ENCODE results near the gene UBE2Z.
A peak's percentile ranks its signal among the peaks of the same experiment; 100 is the strongest.

Gene UBE2Z

DNA sequence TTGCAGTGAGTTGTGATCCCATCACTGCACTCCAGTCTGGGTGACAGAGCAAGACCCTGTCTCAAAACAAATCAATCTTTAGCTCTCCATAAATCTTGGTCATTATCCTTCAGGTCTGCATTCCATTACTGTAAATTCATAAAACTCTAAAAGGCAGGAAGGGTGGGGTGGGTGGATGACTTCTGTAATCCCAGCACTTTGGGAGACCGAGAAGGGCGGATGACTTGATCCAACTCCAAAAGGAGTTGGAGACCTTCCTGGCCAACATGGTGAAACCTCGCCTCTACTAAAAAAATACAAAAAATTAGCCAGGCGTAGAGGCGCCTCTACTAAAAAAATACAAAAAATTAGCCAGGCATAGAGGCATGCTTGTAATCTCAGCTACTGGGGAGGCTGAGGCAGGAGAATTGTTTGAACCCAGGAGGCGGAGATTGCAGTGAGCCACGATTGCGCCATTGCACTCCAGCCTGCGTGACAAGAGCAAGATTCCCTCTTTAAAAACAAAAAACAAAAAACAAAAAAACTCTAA is 2.2 kb upstream of the UBE2Z start:
- H3K27ac ChIP-seq (ENCODE audit: low read length): no peak overlapping the region
- H4K20me1 ChIP-seq (ENCODE audit: insufficient read depth, low read length): peaks cover 19% of the 10 kb centered on the region
- H3K4me2 ChIP-seq (ENCODE audit: low read length): no peak overlapping the region
- H3K36me3 ChIP-seq (replicated peaks; ENCODE audit: low read depth, low read length): peaks cover 19% of the 10 kb centered on the region
- H3K79me2 ChIP-seq (ENCODE audit: low read length): peaks cover 40% of the 10 kb centered on the region
- H3K9ac ChIP-seq (ENCODE audit: low read length): no peak overlapping the region
- H3K4me1 ChIP-seq (ENCODE audit: low read length): peaks cover 21% of the 10 kb centered on the region
- no peak overlapping the region for H3K4me3 ChIP-seq (ENCODE audit: low read length)
- no peak overlapping the region for H2AFZ ChIP-seq (ENCODE audit: low read depth, low read length)
- TF ChIP-seq, protein P1, sequence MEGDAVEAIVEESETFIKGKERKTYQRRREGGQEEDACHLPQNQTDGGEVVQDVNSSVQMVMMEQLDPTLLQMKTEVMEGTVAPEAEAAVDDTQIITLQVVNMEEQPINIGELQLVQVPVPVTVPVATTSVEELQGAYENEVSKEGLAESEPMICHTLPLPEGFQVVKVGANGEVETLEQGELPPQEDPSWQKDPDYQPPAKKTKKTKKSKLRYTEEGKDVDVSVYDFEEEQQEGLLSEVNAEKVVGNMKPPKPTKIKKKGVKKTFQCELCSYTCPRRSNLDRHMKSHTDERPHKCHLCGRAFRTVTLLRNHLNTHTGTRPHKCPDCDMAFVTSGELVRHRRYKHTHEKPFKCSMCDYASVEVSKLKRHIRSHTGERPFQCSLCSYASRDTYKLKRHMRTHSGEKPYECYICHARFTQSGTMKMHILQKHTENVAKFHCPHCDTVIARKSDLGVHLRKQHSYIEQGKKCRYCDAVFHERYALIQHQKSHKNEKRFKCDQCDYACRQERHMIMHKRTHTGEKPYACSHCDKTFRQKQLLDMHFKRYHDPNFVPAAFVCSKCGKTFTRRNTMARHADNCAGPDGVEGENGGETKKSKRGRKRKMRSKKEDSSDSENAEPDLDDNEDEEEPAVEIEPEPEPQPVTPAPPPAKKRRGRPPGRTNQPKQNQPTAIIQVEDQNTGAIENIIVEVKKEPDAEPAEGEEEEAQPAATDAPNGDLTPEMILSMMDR (IDR thresholded peaks at IDR 0.05; ENCODE audit: low read depth, low read length): no peak
- TF ChIP-seq EZH2phosphoT487 (IDR thresholded peaks at IDR 0.05; ENCODE audit: low read depth): no peak
- no peaks in the 10 kb centered on the region for H3K9me3 ChIP-seq (ENCODE audit: insufficient read depth, low read length)
- no peaks in the 10 kb centered on the region for H3K27me3 ChIP-seq (ENCODE audit: low read depth, low read length)

DNA sequence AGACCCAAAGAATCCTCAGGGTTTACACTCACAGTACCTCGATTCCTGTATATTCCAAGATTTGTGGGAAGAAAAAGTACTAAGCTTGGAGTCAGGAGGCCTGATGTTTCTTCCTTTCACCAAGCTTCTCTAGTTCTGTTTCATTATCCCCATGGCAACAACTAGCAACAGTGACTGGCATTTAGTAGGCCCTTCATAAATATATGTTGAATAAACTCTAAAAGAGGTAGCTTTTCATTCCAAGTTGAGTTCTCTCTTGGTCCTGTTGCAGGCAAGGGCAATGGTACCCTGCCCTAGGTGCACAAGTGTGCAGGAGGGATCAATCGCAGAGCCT is 527 bp upstream of the UBE2Z start:
- H3K36me3 ChIP-seq (replicated peaks; ENCODE audit: low read depth, low read length): peaks cover 35% of the 10 kb centered on the region
- no peaks in the 10 kb centered on the region for H3K9me3 ChIP-seq (ENCODE audit: insufficient read depth, low read length)
- H3K4me1 ChIP-seq (ENCODE audit: low read length): peaks cover 28% of the 10 kb centered on the region
- peak overlapping the region; percentile 100 for H3K4me2 ChIP-seq (ENCODE audit: low read length)
- TF ChIP-seq, protein P1 (IDR thresholded peaks at IDR 0.05; ENCODE audit: low read depth, low read length): no peak
- no peak for TF ChIP-seq EZH2phosphoT487 (IDR thresholded peaks at IDR 0.05; ENCODE audit: low read depth)
- H3K27ac ChIP-seq (ENCODE audit: low read length): peak overlapping the region; percentile 86
- peak overlapping the region; percentile 76; the same call in 1 of the 2 replicates for H2AFZ ChIP-seq (ENCODE audit: low read depth, low read length)
- peaks cover 56% of the 10 kb centered on the region for H3K79me2 ChIP-seq (ENCODE audit: low read length)
- peak overlapping the region; percentile 96 for H3K9ac ChIP-seq (ENCODE audit: low read length)
- H3K27me3 ChIP-seq (ENCODE audit: low read depth, low read length): no peaks in the 10 kb centered on the region
- H3K4me3 ChIP-seq (ENCODE audit: low read length): peak overlapping the region; percentile 99
- peaks cover 22% of the 10 kb centered on the region for H4K20me1 ChIP-seq (ENCODE audit: insufficient read depth, low read length)

DNA sequence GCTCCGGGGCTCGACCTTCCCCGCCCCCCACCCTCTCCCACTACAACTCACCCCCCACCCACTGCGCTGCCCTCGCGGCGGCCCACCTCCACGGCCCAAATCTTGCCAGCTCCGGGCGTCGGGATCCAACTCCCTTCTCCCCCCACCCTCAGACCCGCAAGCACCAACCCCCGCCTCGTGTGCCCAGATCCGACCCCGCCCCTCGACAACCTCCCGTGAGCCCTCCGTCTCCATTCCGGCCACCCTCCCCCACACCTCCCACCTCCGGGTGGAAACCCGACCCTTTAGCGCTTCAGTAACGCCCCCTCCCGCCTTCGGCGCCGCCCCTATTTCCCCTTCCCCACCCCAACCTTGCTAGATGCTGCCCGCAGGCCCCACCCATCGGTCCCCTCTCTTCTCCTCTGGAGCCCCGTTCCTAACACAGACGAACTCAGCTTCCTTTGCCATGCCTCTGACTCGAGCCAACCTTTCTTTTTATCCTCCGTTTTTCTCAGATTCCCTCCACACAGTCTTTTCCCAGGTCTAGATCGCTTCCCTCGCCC is 717 bp downstream of the UBE2Z start:
- H2AFZ ChIP-seq (ENCODE audit: low read depth, low read length): no peak overlapping the region
- H4K20me1 ChIP-seq (ENCODE audit: insufficient read depth, low read length): peaks cover 22% of the 10 kb centered on the region
- H3K4me2 ChIP-seq (ENCODE audit: low read length): peak overlapping the region; percentile 95
- H3K79me2 ChIP-seq (ENCODE audit: low read length): peaks cover 68% of the 10 kb centered on the region
- H3K27ac ChIP-seq (ENCODE audit: low read length): peak overlapping the region; percentile 86
- H3K4me3 ChIP-seq (ENCODE audit: low read length): peak overlapping the region; percentile 99
- H3K36me3 ChIP-seq (replicated peaks; ENCODE audit: low read depth, low read length): peaks cover 46% of the 10 kb centered on the region
- H3K9ac ChIP-seq (ENCODE audit: low read length): peak overlapping the region; percentile 96
- H3K9me3 ChIP-seq (ENCODE audit: insufficient read depth, low read length): no peaks in the 10 kb centered on the region
- H3K4me1 ChIP-seq (ENCODE audit: low read length): peaks cover 32% of the 10 kb centered on the region
- no peaks in the 10 kb centered on the region for H3K27me3 ChIP-seq (ENCODE audit: low read depth, low read length)
- no peak for TF ChIP-seq EZH2phosphoT487 (IDR thresholded peaks at IDR 0.05; ENCODE audit: low read depth)
- TF ChIP-seq, protein P1 (IDR thresholded peaks at IDR 0.05; ENCODE audit: low read depth, low read length): no peak

DNA sequence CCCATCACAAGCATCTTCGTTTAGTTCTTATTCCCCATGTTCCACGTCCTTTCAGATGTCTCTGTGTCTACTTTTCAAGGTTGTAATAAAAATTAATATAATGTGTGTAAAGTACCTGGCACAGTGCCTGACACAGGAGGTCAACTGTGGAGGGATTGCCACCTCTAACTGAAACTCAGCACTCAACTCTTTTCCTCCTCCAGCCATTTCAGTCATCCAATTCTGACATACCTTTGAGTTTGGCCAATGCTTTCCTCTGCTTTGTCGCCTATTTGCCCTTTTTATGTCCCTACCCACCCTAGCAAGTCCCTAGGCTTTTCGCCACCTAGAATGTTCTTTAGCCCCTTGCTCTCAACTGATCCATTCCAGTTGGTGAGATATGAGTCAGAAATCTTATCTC is 1.6 kb downstream of the UBE2Z start:
- Histone ChIP-seq H2AFZ (ENCODE audit: low read depth, low read length) (no peak overlapping the region), H3K27me3 (ENCODE audit: low read depth, low read length) (no peaks in the 10 kb centered on the region), H3K4me2 (ENCODE audit: low read length) (peak overlapping the region; percentile 95), H4K20me1 (ENCODE audit: insufficient read depth, low read length) (peaks cover 22% of the 10 kb centered on the region), H3K4me3 (ENCODE audit: low read length) (peak overlapping the region; percentile 99), H3K36me3 (replicated peaks; ENCODE audit: low read depth, low read length) (peaks cover 52% of the 10 kb centered on the region), H3K9ac (ENCODE audit: low read length) (peak overlapping the region; percentile 96), H3K4me1 (ENCODE audit: low read length) (peaks cover 41% of the 10 kb centered on the region), H3K27ac (ENCODE audit: low read length) (peak overlapping the region; percentile 86), H3K9me3 (ENCODE audit: insufficient read depth, low read length) (no peaks in the 10 kb centered on the region), H3K79me2 (ENCODE audit: low read length) (peaks cover 77% of the 10 kb centered on the region)
- TF ChIP-seq, protein P1 (IDR thresholded peaks at IDR 0.05; ENCODE audit: low read depth, low read length): no peak
- no peak for TF ChIP-seq EZH2phosphoT487 (IDR thresholded peaks at IDR 0.05; ENCODE audit: low read depth)
